K562 (cell line): ENCODE results near the gene CFL1. TPM values are rescaled to one million over a fixed set of nuclear protein-coding genes. Genes with fewer than 3 reads are reported as not detected.

ENCODE experiments used
- ARID4B ChIP-seq: sonication (generic); formaldehyde crosslinking; IDR thresholded peaks from 2 replicates; pipeline ENCODE4 v1.8.0; 2022; ENCODE audit warnings: mild to moderate bottlenecking, missing genetic modification reagents
- BRD4 ChIP-seq: fragments of 200-600 bp; sonication (generic); IDR thresholded peaks from 2 replicates; pipeline ENCODE4 v1.6.1; 2017; ENCODE audit warnings: inconsistent platforms
- CHD1 ChIP-seq: fragments of 200-600 bp; sonication (generic); IDR thresholded peaks from one replicate; pipeline ENCODE4 v1.6.1; 2012; ENCODE audit warnings: mild to moderate bottlenecking, moderate library complexity, low read length, inconsistent platforms
- FUS ChIP-seq: fragments of 200-400 bp; formaldehyde crosslinking; optimal IDR thresholded peaks from 2 replicates; pipeline ENCODE3; 2017; ENCODE audit warnings: low read depth, low read length
- GMEB1 ChIP-seq: fragments of 250-450 bp; sonication (Bioruptor Pico); IDR thresholded peaks from 2 replicates; pipeline ENCODE4 v1.4.0; 2020; ENCODE audit warnings: mild to moderate bottlenecking
- HLTF ChIP-seq: fragments of 450-650 bp; IDR thresholded peaks from 2 replicates; pipeline ENCODE4 v1.6.1; 2016
- L3MBTL2 ChIP-seq: fragments of 450-650 bp; IDR thresholded peaks from 2 replicates; pipeline ENCODE4 v1.6.1; 2016; ENCODE audit warnings: mild to moderate bottlenecking, moderate library complexity
- LCOR ChIP-seq: sonication (generic); formaldehyde crosslinking; IDR thresholded peaks from 2 replicates; pipeline ENCODE4 v1.8.0; 2022; ENCODE audit warnings: mild to moderate bottlenecking, missing genetic modification reagents
- MXD1 ChIP-seq: fragments of 250-450 bp; sonication (Bioruptor Pico); IDR thresholded peaks from 2 replicates; pipeline ENCODE4 v1.8.0; 2021; ENCODE audit warnings: borderline replicate concordance, mild to moderate bottlenecking, moderate library complexity; ENCODE audit not compliant: poor library complexity, severe bottlenecking
- NR4A1 ChIP-seq, 2 experiments: fragments of 250-450 bp in 1 of 2; fragments of 450-650 bp in 1 of 2; sonication (Bioruptor Pico) in 1 of 2; IDR thresholded peaks; 2 replicates each; pipeline versions ENCODE4 v1.4.0 to v1.6.1; 2016 to 2020; ENCODE audit warnings: mild to moderate bottlenecking in 2 of 2, missing compliant biosample characterization in 1 of 2, missing genetic modification characterization in 1 of 2, moderate library complexity in 1 of 2
- PCBP1 ChIP-seq: fragments of 200-400 bp; formaldehyde crosslinking; IDR thresholded peaks from 2 replicates; pipeline ENCODE4 v1.6.1; 2018; ENCODE audit warnings: mild to moderate bottlenecking, low read depth, low read length; ENCODE audit not compliant: poor library complexity, severe bottlenecking
- RBFOX2 ChIP-seq: fragments of 200-400 bp; formaldehyde crosslinking; IDR thresholded peaks from 2 replicates; pipeline ENCODE4 v1.6.1; 2017; ENCODE audit warnings: low read depth, mild to moderate bottlenecking, low read length, moderate library complexity
- RBM22 ChIP-seq: fragments of 200-400 bp; formaldehyde crosslinking; IDR thresholded peaks from 2 replicates; pipeline ENCODE4 v1.6.1; 2018; ENCODE audit warnings: low read length, low read depth; ENCODE audit not compliant: poor library complexity, severe bottlenecking
- SNRNP70 ChIP-seq: fragments of 200-400 bp; formaldehyde crosslinking; optimal IDR thresholded peaks from 2 replicates; pipeline ENCODE3; 2017; ENCODE audit warnings: low read depth, low read length
- TAF7 ChIP-seq: fragments of 450-650 bp; IDR thresholded peaks from 2 replicates; pipeline ENCODE4 v1.6.1; 2016; ENCODE audit warnings: missing genetic modification characterization, missing compliant biosample characterization
- polyA plus RNA-seq, 8 experiments: library from polyadenylated mRNA; depleted of rRNA in 4 of 8; stranded (reverse) in 5 of 8; unstranded in 3 of 8; fragments of >200 nt; fragmentation: Nextera tagmentation in 2 of 8; fragmentation: Illumina TruSeq in 1 of 8; extraction: Ambion mirVana in 2 of 8; extraction: Trizol in 1 of 8; gene quantifications; 2 replicates each; pipeline versions ENCODE4 v1.2.1 to v1.2.3, GENCODE V29; 2011 to 2014; ENCODE audit warnings: inconsistent platforms in 1 of 8, missing spikeins in 1 of 8
- total RNA-seq, 7 experiments: library from RNA; depleted of rRNA in 6 of 7; stranded (reverse); fragments of >200 nt in 6 of 7; fragmentation: Illumina TruSeq in 2 of 7; extraction: Trizol in 2 of 7; gene quantifications; 2 replicates each; pipeline versions ENCODE4 v1.2.1 to v1.2.3, GENCODE V29; 2011 to 2021; ENCODE audit warnings: low replicate concordance in 1 of 7
- TF ChIP-seq, protein P1 (sequence below): IDR thresholded peaks from 2 replicates; pipeline ENCODE4 v1.6.1; 2011; ENCODE audit warnings: borderline replicate concordance, low read depth, mild to moderate bottlenecking, moderate library complexity, low read length; ENCODE audit not compliant: insufficient read depth, poor library complexity, severe bottlenecking
- TF ChIP-seq, protein P2 (sequence below), 2 experiments: IDR thresholded peaks; 2 replicates each; pipeline ENCODE4 v1.6.1; 2011; ENCODE audit warnings: borderline replicate concordance in 1 of 2, control low read depth in 1 of 2, low read depth in 1 of 2, low read length in 1 of 2, mild to moderate bottlenecking in 1 of 2, mixed read lengths in 1 of 2, moderate library complexity in 1 of 2; ENCODE audit not compliant: insufficient read depth in 1 of 2, insufficient read length in 1 of 2, poor library complexity in 1 of 2, severe bottlenecking in 1 of 2; ENCODE audit errors: extremely low read depth in 1 of 2

Gene CFL1
- total and polyA plus RNA-seq, 9 of the 15 experiments (the other 6 are each of a cell fraction or from before 2014, with no cell fraction given) = 105 to 1,101 (median 859) TPM

- TF ChIP-seq, protein P1, sequence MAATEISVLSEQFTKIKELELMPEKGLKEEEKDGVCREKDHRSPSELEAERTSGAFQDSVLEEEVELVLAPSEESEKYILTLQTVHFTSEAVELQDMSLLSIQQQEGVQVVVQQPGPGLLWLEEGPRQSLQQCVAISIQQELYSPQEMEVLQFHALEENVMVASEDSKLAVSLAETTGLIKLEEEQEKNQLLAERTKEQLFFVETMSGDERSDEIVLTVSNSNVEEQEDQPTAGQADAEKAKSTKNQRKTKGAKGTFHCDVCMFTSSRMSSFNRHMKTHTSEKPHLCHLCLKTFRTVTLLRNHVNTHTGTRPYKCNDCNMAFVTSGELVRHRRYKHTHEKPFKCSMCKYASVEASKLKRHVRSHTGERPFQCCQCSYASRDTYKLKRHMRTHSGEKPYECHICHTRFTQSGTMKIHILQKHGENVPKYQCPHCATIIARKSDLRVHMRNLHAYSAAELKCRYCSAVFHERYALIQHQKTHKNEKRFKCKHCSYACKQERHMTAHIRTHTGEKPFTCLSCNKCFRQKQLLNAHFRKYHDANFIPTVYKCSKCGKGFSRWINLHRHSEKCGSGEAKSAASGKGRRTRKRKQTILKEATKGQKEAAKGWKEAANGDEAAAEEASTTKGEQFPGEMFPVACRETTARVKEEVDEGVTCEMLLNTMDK = peak; percentile 93
- TF ChIP-seq L3MBTL2 (peak; percentile 90), PCBP1 (peak; percentile 66), SNRNP70 (no peak), HLTF (peak; percentile 30; the same call in 1 of the 2 replicates), FUS (peak; percentile 97), NR4A1 (CRISPR knock-in tag; IDR thresholded peaks at IDR 0.05) (no peak), NR4A1 (tag; IDR thresholded peaks at IDR 0.05) (0 out of 2 replicates have a peak, but pooled peaks have one; percentile 39), RBFOX2 (peak; percentile 96), CHD1 (peak; percentile 93), LCOR (CRISPR knock-in tag) (no peak), GMEB1 (CRISPR knock-in tag) (peak; percentile 8; the same call in 1 of the 2 replicates), BRD4 (peak; percentile 88), RBM22 (peak; percentile 98), TAF7 (tag) (peak; percentile 56; the same call in 1 of the 2 replicates), MXD1 (CRISPR knock-in tag) (peak; percentile 43), ARID4B (CRISPR knock-in tag) (peak; percentile 75)
- TF ChIP-seq, protein P2, sequence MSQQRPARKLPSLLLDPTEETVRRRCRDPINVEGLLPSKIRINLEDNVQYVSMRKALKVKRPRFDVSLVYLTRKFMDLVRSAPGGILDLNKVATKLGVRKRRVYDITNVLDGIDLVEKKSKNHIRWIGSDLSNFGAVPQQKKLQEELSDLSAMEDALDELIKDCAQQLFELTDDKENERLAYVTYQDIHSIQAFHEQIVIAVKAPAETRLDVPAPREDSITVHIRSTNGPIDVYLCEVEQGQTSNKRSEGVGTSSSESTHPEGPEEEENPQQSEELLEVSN (IDR thresholded peaks at IDR 0.05; ENCODE audit: borderline replicate concordance in 1 of 2, extremely low read depth in 1 of 2, insufficient read depth in 1 of 2, insufficient read length in 1 of 2, low read depth in 1 of 2, low read length in 1 of 2, poor library complexity in 1 of 2, severe bottlenecking in 1 of 2) = peak; percentile 26 to 98
Observed at GRCh38 chr11:65857500-65857852, 504 bp downstream of the CFL1 start (continued).
